Panc1 (cell line): ENCODE results near the gene PVALB.

Experiments
- CTCF ChIP-seq: fragments of 450-650 bp; IDR thresholded peaks from 2 replicates; pipeline ENCODE4 v1.5.1; 2017; ENCODE audit warnings: mild to moderate bottlenecking
- REST ChIP-seq, 2 experiments: IDR thresholded peaks; 2 replicates each; pipeline ENCODE4 v1.6.1; 2011 to 2012; ENCODE audit warnings: low read depth in 2 of 2, control low read depth in 1 of 2, low read length in 1 of 2, mild to moderate bottlenecking in 1 of 2, moderate library complexity in 1 of 2; ENCODE audit not compliant: insufficient read depth in 1 of 2
- SIN3A ChIP-seq: IDR thresholded peaks from 2 replicates; pipeline ENCODE4 v1.6.1; 2012; ENCODE audit warnings: low read depth, mild to moderate bottlenecking, low read length, moderate library complexity, borderline replicate concordance; ENCODE audit not compliant: insufficient read depth

GRCh38 chr22:36795633-36796032, 21.2 kb downstream of the PVALB start:
- TF ChIP-seq REST (IDR thresholded peaks at IDR 0.05; ENCODE audit: insufficient read depth in 1 of 2, low read depth in 2 of 2, low read length in 1 of 2) (no peak), CTCF (no peak), SIN3A (no peak)
